Keratinocyte (primary cell): ENCODE measurements around the gene CXADR. TPM values are rescaled to one million over a fixed set of nuclear protein-coding genes. Genes with fewer than 3 reads are reported as not detected.

Experiments
- DNase-seq: peaks from one replicate; pipeline ENCODE4 v3.0.0-alpha.2; 2011; ENCODE audit warnings: low read depth, missing footprints, low spot score
- FAIRE-seq: peaks from 2 replicates; lab custom pipeline; 2011; peaks lifted over from hg19 to GRCh38; lab: Jason Lieb, UNC
- H2AFZ ChIP-seq: 2 replicates; pipeline ENCODE4 v1.6.0; 2012; ENCODE audit warnings: low read length, control low read depth, inconsistent platforms; ENCODE audit not compliant: control insufficient read depth
- H3K27ac ChIP-seq: 2 replicates; pipeline ENCODE4 v1.5.1; 2011; ENCODE audit warnings: low read length; ENCODE audit not compliant: control insufficient read depth, insufficient read depth
- H3K27me3 ChIP-seq: 3 replicates; pipeline ENCODE4 v1.6.0; 2011; ENCODE audit warnings: low read length; ENCODE audit not compliant: control insufficient read depth, insufficient read depth; ENCODE audit errors: extremely low read depth
- H3K36me3 ChIP-seq, 2 experiments: 2 replicates in 1 of 2; 3 replicates in 1 of 2; pipeline ENCODE4 v1.5.1; 2011; ENCODE audit warnings: low read length in 2 of 2, mild to moderate bottlenecking in 1 of 2; ENCODE audit not compliant: control insufficient read depth in 2 of 2, insufficient read depth in 2 of 2; ENCODE audit errors: extremely low read depth in 1 of 2
- H3K4me1 ChIP-seq: 3 replicates; pipeline ENCODE4 v1.5.1; 2011; ENCODE audit warnings: low read length; ENCODE audit not compliant: control insufficient read depth, insufficient read depth; ENCODE audit errors: extremely low read depth
- H3K4me2 ChIP-seq: 3 replicates; pipeline ENCODE4 v1.6.0; 2011; ENCODE audit warnings: low read depth, low read length; ENCODE audit not compliant: control insufficient read depth, insufficient read depth; ENCODE audit errors: extremely low read depth
- H3K4me3 ChIP-seq, 3 experiments: fragments of 200-600 bp in 1 of 3; sonication (generic) in 1 of 3; 2 replicates in 2 of 3; 3 replicates in 1 of 3; pipeline ENCODE4 v1.5.1; 2011 to 2016; ENCODE audit warnings: low read length in 3 of 3, mild to moderate bottlenecking in 3 of 3, control low read depth in 2 of 3, inconsistent platforms in 1 of 3, low read depth in 1 of 3, mixed read lengths in 1 of 3, mixed run types in 1 of 3, moderate library complexity in 1 of 3; ENCODE audit not compliant: control insufficient read depth in 2 of 3, insufficient read depth in 2 of 3; ENCODE audit errors: extremely low read depth in 1 of 3
- H3K79me2 ChIP-seq: 2 replicates; pipeline ENCODE4 v1.6.0; 2012; ENCODE audit warnings: low read length; ENCODE audit not compliant: control insufficient read depth, insufficient read depth
- H3K9ac ChIP-seq: 3 replicates; pipeline ENCODE4 v1.6.0; 2011; ENCODE audit warnings: low read length; ENCODE audit not compliant: control insufficient read depth, insufficient read depth; ENCODE audit errors: extremely low read depth
- H3K9me1 ChIP-seq: 3 replicates; pipeline ENCODE4 v1.6.0; 2011; ENCODE audit warnings: low read length; ENCODE audit not compliant: control insufficient read depth, insufficient read depth; ENCODE audit errors: extremely low read depth
- H3K9me3 ChIP-seq: 2 replicates; pipeline ENCODE4 v1.5.1; 2012; ENCODE audit warnings: low read depth, low read length; ENCODE audit not compliant: control insufficient read depth
- H4K20me1 ChIP-seq: 3 replicates; pipeline ENCODE4 v1.6.0; 2011; ENCODE audit warnings: low read length; ENCODE audit not compliant: control insufficient read depth, insufficient read depth; ENCODE audit errors: extremely low read depth
- EZH2 ChIP-seq: IDR thresholded peaks from one replicate; pipeline ENCODE4 v1.6.1; 2012; ENCODE audit warnings: inconsistent platforms, mild to moderate bottlenecking, low read length, moderate library complexity
- dilution Hi-C: fragments of 300-500 bp; cut with MboI; formaldehyde crosslinking; loops from one replicate; pipeline ENCODE4 v1.7.0; 2020; ENCODE audit warnings: low sequenced_read_pairs; ENCODE audit not compliant: extremely low pct_ligation_motif_present
- polyA plus RNA-seq, 5 experiments: library from polyadenylated mRNA; depleted of rRNA in 3 of 5; stranded (reverse) in 3 of 5; stranded (forward) in 1 of 5; unstranded in 1 of 5; fragments of >200 nt; gene quantifications; 1 replicate in 1 of 5; 2 replicates in 3 of 5; 3 replicates in 1 of 5; pipeline versions ENCODE4 v1.2.1 to v1.2.3, GENCODE V29; 2011 to 2012; ENCODE audit warnings: missing spikeins in 2 of 5, low read depth in 1 of 5, low replicate concordance in 1 of 5
- TF ChIP-seq, protein P1 (sequence below), 3 experiments: IDR thresholded peaks in 1 of 3; conservative IDR thresholded peaks in 1 of 3; optimal IDR thresholded peaks in 1 of 3; 2 replicates in 2 of 3; 3 replicates in 1 of 3; pipeline versions ENCODE3 to v1.5.1; 2011; ENCODE audit warnings: low read length in 3 of 3, mild to moderate bottlenecking in 3 of 3, moderate library complexity in 2 of 3, control low read depth in 1 of 3, inconsistent platforms in 1 of 3; ENCODE audit not compliant: insufficient read depth in 2 of 3; ENCODE audit errors: extremely low read depth in 1 of 3

CXADR gene
- polyA plus RNA-seq, 1 donor (not counting 4 experiments of a cell fraction or from before 2014, with no cell fraction given): 37.3 TPM

GRCh38 chr21:17494051-17494450 lies 18.8 kb upstream of the CXADR start:
- FAIRE-seq (no peak), DNase-seq (no peak)
- no peaks in the 10 kb centered on the region for H3K79me2 ChIP-seq
- TF ChIP-seq, protein P1, sequence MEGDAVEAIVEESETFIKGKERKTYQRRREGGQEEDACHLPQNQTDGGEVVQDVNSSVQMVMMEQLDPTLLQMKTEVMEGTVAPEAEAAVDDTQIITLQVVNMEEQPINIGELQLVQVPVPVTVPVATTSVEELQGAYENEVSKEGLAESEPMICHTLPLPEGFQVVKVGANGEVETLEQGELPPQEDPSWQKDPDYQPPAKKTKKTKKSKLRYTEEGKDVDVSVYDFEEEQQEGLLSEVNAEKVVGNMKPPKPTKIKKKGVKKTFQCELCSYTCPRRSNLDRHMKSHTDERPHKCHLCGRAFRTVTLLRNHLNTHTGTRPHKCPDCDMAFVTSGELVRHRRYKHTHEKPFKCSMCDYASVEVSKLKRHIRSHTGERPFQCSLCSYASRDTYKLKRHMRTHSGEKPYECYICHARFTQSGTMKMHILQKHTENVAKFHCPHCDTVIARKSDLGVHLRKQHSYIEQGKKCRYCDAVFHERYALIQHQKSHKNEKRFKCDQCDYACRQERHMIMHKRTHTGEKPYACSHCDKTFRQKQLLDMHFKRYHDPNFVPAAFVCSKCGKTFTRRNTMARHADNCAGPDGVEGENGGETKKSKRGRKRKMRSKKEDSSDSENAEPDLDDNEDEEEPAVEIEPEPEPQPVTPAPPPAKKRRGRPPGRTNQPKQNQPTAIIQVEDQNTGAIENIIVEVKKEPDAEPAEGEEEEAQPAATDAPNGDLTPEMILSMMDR (optimal IDR thresholded peaks at IDR 0.05 in 1 of 3, IDR thresholded peaks at IDR 0.05 in 1 of 3, conservative IDR thresholded peaks at IDR 0.05 in 1 of 3; ENCODE audit: extremely low read depth in 1 of 3, insufficient read depth in 2 of 3, low read length in 3 of 3): no peak
- no peak for TF ChIP-seq EZH2
- no peak overlapping the region for H2AFZ ChIP-seq
- no peak overlapping the region for H3K9ac ChIP-seq
- peaks cover 39% of the 10 kb centered on the region for H3K27me3 ChIP-seq
- no peak overlapping the region for H3K27ac ChIP-seq
- no peaks in the 10 kb centered on the region for H3K36me3 ChIP-seq
- no peaks in the 10 kb centered on the region for H3K9me1 ChIP-seq
- peaks cover 23% of the 10 kb centered on the region for H3K4me1 ChIP-seq
- no peak overlapping the region for H3K4me3 ChIP-seq
- H3K9me3 ChIP-seq: no peaks in the 10 kb centered on the region
- dilution Hi-C loops: no loop called here
- peaks cover 8% of the 10 kb centered on the region for H4K20me1 ChIP-seq
- no peak overlapping the region for H3K4me2 ChIP-seq

DNA sequence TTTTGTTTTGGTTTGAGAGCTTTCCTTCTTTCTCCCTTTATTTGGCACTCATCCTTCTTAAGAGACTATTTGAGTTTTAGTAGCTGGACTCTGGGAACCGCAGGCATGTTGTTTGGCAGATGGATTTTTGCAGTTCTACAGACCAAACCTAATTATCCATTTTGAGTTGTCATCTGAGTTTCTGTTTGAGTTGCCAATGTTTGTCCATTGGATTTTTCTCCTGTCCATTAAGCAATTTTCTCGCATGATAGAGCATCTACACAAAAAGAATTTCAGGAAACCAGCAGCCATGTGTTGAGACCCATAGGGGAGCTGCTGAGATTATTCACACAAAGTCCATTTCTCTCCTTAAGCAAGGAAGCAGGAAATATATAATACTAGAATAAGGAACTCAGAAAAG lies 17.2 kb upstream of the CXADR start:
- H3K4me1 ChIP-seq: peaks cover 23% of the 10 kb centered on the region
- no peaks in the 10 kb centered on the region for H3K79me2 ChIP-seq
- no peak overlapping the region for H2AFZ ChIP-seq
- peaks cover 8% of the 10 kb centered on the region for H4K20me1 ChIP-seq
- H3K27me3 ChIP-seq: peaks cover 49% of the 10 kb centered on the region
- TF ChIP-seq EZH2: no peak
- TF ChIP-seq, protein P1 (optimal IDR thresholded peaks at IDR 0.05 in 1 of 3, IDR thresholded peaks at IDR 0.05 in 1 of 3, conservative IDR thresholded peaks at IDR 0.05 in 1 of 3; ENCODE audit: extremely low read depth in 1 of 3, insufficient read depth in 2 of 3, low read length in 3 of 3): no peak
- dilution Hi-C loops: no loop called here
- H3K9me3 ChIP-seq: no peaks in the 10 kb centered on the region
- FAIRE-seq (no peak), DNase-seq (no peak)
- H3K9ac ChIP-seq: no peak overlapping the region
- H3K27ac ChIP-seq: no peak overlapping the region
- H3K4me3 ChIP-seq: no peak overlapping the region
- H3K36me3 ChIP-seq: no peaks in the 10 kb centered on the region
- H3K4me2 ChIP-seq: no peak overlapping the region
- no peaks in the 10 kb centered on the region for H3K9me1 ChIP-seq
